Upper lobe of left lung (tissue), 6 donors: ENCODE data around the gene POLN. TPM values are rescaled to one million over a fixed set of nuclear protein-coding genes. Genes with fewer than 3 reads are reported as not detected.

Source experiments
- ATAC-seq, 2 donors: fragments of 200-7000 bp; cut with Tn5 transposase; one replicate each; pipeline ENCODE4 v1.9.1; 2022; ENCODE audit warnings: mild to moderate bottlenecking in 2 of 2, moderate library complexity in 2 of 2; ENCODE audit not compliant: low FRiP score in 2 of 2
- DNase-seq, 2 donors: peaks; one replicate each; pipeline ENCODE4 v3.0.0-alpha.2; 2019 to 2020
- H3K27ac ChIP-seq, 4 donors: fragments of 200-600 bp; sonication (generic); one replicate each; pipeline ENCODE4 v1.5.1; 2016 to 2019
- H3K27me3 ChIP-seq, 4 donors: fragments of 200-600 bp; sonication (generic); one replicate each; pipeline ENCODE4 v1.5.1; 2017 to 2019
- H3K36me3 ChIP-seq, 4 donors: fragments of 200-600 bp; sonication (generic); one replicate each; pipeline ENCODE4 v1.5.1; 2016 to 2019
- H3K4me1 ChIP-seq, 4 donors: fragments of 200-600 bp; sonication (generic); one replicate each; pipeline ENCODE4 v1.5.1; 2018 to 2019
- H3K4me3 ChIP-seq, 4 donors: fragments of 200-600 bp; sonication (generic); one replicate each; pipeline ENCODE4 v1.5.1; 2017 to 2019; ENCODE audit warnings: mild to moderate bottlenecking in 2 of 4, moderate library complexity in 1 of 4
- H3K9me3 ChIP-seq, 4 donors: fragments of 200-600 bp; sonication (generic); one replicate each; pipeline ENCODE4 v1.5.1; 2018 to 2019
- CTCF ChIP-seq, 6 experiments: fragments of 450-650 bp in 4 of 6; fragments of 200-600 bp in 2 of 6; sonication (generic) in 2 of 6; IDR thresholded peaks; one replicate each; pipeline ENCODE4 v1.5.1; 2016 to 2019; ENCODE audit warnings: antibody characterized with exemption in 6 of 6
- EP300 ChIP-seq, 4 donors: sonication (generic); formaldehyde crosslinking; IDR thresholded peaks; one replicate each; pipeline ENCODE4 v1.5.1; 2017; ENCODE audit warnings: antibody characterized with exemption in 4 of 4, control low read depth in 2 of 4
- POLR2A ChIP-seq, 4 donors: fragments of 450-650 bp; IDR thresholded peaks; one replicate each; pipeline ENCODE4 v1.5.1; 2016 to 2017; ENCODE audit warnings: antibody characterized with exemption in 4 of 4, mild to moderate bottlenecking in 2 of 4
- POLR2AphosphoS5 ChIP-seq, 2 donors: sonication (generic); formaldehyde crosslinking; IDR thresholded peaks; one replicate each; pipeline ENCODE4 v1.5.1; 2017; ENCODE audit warnings: antibody characterized with exemption in 2 of 2
- small RNA-seq, 4 donors: library from RNA; depleted of rRNA; stranded (forward); fragments of <200 nt; gene quantifications; one replicate each; pipeline ENCODE3, GENCODE V24; 2016
- total RNA-seq, 6 donors: library from RNA; depleted of rRNA in 4 of 6; stranded (reverse); fragments of >200 nt in 4 of 6; gene quantifications; one replicate each; pipeline versions ENCODE4 v1.1.0 to v1.2.1, GENCODE V29; 2016 to 2021
- donor health status: DM: no; HTN: no; CAD: no; lungs with moderate emphysema.
- donor health status: DM: no; HTN: yes; CAD: no; lungs with severe emphysema.

The POLN gene
- total RNA-seq, 6 donors from 2014 or later = 0.89 to 5.5 (median 2.6) TPM

- Histone ChIP-seq H3K4me3 (no peak overlapping the region), H3K27me3 (no peaks in the 10 kb centered on the region), H3K36me3 (no peaks in the 10 kb centered on the region), H3K27ac (no peak overlapping the region), H3K4me1 (no peaks in the 10 kb centered on the region), H3K9me3 (no peaks in the 10 kb centered on the region)
- ATAC-seq = no peak
- DNase-seq = no peak
- TF ChIP-seq EP300 (IDR thresholded peaks at IDR 0.05) = no peak
- TF ChIP-seq POLR2AphosphoS5 (IDR thresholded peaks at IDR 0.05) = no peak
- TF ChIP-seq CTCF (IDR thresholded peaks at IDR 0.05) = no peak
- TF ChIP-seq POLR2A (IDR thresholded peaks at IDR 0.05) = no peak
Measured at GRCh38 chr4:2024683-2025082, 217.2 kb downstream of the POLN start.

Small RNA genes lying within 50 kb of the gene (small RNA-seq; reads per million reads assigned to genes)
- 0 reads per million in 4 donors for gene COX6B1P5

Other genes starting within 250 kb of the POLN start
- 10 to 100 TPM; 16.7 to 43.0 (median 27.3) TPM for gene NELFA, start 233.1 kb downstream of the POLN start, total RNA-seq
- under 1 TPM in 4 of 6 donors, not detected in 2; 0.15 to 0.37 (median 0.30) TPM for gene NAT8L, start 182.8 kb downstream of the POLN start, total RNA-seq
- 10 to 100 TPM in 5 of 6 donors, 1 to 10 TPM in 1; 8.2 to 21.0 (median 12.5) TPM for gene HAUS3, start within 50 bp of the POLN start, total RNA-seq
- 100 to 1,000 TPM in 1 of 6 donors, 10 to 100 TPM in 5; 50.1 to 135 (median 76.4) TPM for gene MXD4, start 20.0 kb upstream of the POLN start, total RNA-seq
- 10 to 100 TPM; 10.8 to 51.3 (median 15.2) TPM for gene ZFYVE28, start 176.5 kb upstream of the POLN start, total RNA-seq
- gene CFAP99, start 176.8 kb upstream of the POLN start, total RNA-seq = 10 to 100 TPM in 3 of 6 donors, 1 to 10 TPM in 2, under 1 TPM in 1; 0.57 to 24.7 (median 9.3) TPM
- 10 to 100 TPM; 28.0 to 48.5 (median 43.3) TPM for gene RNF4, start 227.0 kb upstream of the POLN start, total RNA-seq